Fibroblast of skin of right biceps (primary cell): ENCODE measurements around the gene RBPJ.

Experiments
- DNase-seq: peaks from one replicate; pipeline ENCODE4 v3.0.0-alpha.2; 2013

Gene RBPJ

DNA sequence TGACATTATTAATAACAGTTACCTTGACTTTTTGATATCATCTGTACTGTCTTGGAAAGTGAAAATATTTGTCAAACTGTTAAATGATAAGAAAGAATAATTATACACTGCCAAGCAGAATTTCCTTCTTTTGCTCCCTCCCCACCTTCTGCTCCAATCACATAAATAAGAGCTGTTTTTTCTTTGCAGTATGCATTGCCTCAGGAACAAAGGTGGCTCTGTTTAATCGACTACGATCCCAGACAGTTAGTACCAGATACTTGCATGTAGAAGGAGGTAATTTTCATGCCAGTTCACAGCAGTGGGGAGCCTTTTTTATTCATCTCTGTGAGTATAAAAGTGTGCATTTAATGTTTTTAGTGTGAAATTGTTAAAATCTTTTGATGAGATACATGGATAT lies 103.3 kb downstream of the RBPJ start:
- no peak for DNase-seq

- no peak for DNase-seq
These were observed 104.0 kb downstream of the RBPJ start for GRCh38 chr4:26424838-26425237.

DNA sequence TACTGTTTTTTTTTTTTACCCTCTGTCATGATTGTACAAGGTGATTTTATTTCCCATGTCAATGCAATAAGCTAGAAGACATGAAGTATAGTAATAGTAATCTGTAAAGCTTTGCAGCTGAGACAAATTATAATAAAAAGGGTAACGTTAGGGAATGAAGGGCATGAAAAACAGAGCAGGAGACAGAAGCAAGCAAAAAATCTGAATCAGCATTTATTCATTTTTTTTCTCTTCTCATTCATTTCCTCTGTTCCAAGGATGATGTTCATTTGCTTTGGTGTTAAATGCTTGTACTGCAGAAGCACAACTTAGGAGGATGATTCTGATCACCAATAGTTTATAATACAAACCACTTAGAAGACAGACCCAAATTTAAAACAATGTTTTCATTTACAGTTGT lies 105.1 kb downstream of the RBPJ start:
- DNase-seq = no peak

GRCh38 chr4:26426892-26427291 lies 106.1 kb downstream of the RBPJ start:
- DNase-seq = no peak

DNA sequence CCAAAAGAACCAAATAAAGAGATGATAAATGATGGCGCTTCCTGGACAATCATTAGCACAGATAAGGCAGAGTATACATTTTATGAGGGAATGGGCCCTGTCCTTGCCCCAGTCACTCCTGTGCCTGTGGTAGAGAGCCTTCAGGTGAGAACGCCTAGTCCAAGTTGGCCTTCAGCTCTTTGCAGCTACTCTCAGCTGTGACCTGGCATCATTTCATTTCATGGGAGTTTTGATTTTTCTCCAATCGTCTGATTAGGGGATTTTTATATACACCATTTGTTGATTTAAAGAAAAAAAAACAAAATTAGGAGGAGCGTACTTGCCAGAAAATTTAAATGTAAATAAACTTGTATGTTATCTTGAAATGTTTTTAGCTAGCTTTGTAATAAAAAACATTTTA lies 109.1 kb downstream of the RBPJ start:
- DNase-seq = no peak

- no peak for DNase-seq
These were observed 110.8 kb downstream of the RBPJ start for GRCh38 chr4:26431461-26432180.

DNA sequence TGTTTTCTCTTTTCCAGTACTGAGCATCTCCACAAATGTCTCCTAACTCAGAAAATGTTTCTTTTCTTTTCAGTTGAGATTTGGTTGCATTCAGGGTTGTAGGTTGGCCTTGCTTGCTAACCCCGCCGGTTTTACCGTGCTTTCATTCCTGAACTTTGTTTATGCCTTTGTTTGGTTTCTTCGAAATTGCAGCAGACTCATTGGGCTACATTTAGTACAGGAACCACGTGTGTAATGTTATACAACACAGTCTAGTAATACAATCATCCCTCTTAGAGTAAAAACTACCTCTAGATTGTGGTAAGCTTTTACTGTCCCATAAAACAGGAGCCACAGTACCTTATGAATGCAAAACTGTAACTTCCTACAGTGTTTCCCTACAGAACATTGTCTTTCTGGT lies 111.6 kb downstream of the RBPJ start:
- DNase-seq = no peak

GRCh38 chr4:26433556-26433955 lies 112.7 kb downstream of the RBPJ start:
- no peak for DNase-seq

DNA sequence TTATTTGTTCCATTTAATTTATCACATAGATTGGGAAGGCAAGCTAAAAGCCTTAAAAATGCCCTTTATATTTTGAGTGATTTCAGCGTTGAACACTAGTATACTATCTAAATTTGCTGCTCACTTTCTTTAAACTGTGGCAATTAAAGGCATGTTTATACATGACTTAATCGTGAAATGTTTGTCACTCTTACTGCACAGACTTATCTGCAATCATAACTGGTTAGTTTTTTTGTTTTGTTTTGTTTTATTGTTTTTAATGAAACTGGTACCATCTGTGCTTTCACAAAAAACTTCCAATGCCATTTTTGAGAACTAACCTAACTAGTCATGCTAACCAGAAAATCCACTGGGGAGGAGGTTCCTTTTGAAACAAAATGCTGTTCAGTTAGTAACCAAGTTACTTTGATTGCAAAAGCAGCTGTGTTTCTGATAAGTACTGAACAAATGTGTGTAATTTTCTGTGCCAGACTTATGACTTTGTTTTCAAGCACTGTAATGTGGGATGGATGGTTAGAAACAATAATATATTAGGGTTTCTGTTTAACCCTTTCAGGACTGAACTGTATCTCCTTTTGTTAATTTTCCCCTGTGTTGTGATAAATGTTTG lies 113.3 kb downstream of the RBPJ start:
- no peak for DNase-seq

GRCh38 chr4:26441102-26441501 lies 120.3 kb downstream of the RBPJ start:
- peak; percentile 53 for DNase-seq

GRCh38 chr4:26441771-26442170 lies 121.0 kb downstream of the RBPJ start:
- DNase-seq = no peak

GRCh38 chr4:26447378-26447777 lies 126.6 kb downstream of the RBPJ start:
- DNase-seq = no peak

DNA sequence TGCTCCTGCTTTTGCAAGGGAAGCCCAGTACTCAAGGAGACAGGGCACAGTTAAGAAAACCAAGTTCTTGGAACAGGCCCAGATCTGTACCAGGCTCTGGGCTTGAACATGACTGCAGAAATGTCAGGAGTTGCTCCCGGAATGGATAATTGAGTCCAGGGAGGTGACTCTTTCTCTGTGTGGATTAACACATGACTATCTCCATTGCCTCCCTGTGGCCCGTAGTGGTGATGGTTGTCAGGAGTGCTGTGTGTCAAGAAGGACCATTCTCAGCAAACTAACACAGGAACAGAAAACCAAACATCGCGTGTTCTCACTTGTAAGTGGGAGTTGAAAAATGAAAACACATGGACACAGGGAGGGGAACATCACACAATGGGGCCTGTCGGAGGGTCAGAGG lies 129.6 kb downstream of the RBPJ start:
- DNase-seq = no peak

DNA sequence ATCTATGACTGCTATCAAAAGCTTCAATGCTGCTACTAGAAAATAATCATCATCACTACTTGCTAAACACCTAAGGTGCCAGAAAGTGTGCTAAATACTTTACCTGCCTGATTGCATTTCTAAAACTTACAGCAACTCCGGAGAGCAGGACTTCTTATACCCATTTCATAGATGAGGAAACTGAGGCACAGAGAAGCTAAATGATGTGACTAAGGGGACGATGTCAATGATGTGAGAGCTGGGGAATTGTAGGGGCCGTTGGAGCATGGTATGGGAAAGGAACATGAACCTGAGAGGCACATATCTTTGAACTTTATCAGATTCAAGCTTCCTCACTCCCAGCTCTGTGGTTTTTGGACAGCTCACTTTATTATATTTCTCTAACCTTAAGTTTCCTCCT lies 130.8 kb downstream of the RBPJ start:
- DNase-seq = no peak

DNA sequence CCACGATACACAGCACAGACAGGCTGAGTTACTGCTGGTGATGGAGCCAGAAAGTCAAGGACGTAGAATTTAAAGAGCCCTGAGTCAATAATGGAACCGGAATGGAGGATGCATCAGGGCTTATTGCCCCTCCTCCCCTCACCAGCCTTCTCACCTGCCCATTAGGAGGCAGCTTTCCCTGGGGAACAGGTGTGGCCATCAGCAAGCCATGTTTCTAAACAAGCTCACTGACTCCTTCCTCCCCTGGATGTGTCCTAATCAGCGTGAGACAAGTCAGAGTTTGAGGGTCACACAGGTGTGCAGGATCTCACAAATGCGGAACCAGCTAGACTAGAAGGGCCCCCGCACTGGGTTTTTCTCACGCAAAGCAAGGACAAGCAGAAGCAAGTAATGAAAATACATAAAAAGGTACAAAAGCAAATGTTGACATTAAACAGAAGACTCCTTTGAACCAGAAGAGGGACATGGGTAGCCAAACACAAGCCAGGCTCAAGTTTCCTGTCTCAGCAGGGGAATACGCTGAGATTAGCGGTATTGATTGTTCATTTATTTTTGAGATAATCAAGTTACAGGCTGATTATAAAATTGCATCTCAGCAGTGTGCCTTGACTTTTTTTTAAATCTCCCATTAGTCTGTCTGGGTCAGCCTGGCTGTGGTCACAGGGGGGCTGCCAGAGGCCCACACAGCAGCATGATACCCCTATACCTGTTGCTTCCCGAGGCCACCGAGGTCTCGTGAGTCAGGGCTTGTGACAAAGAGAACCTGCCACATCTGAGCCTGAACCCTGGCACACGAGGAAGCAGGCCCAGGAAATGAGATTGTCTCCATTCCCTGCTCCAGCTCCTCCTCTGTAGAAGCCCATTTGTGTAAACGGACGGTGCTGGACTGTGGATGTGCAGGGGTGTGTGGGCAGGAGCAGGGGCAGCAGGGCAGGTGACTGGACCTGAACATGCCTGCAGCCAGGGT lies 132.0 kb downstream of the RBPJ start:
- no peak for DNase-seq

GRCh38 chr4:26454961-26455360 lies 134.1 kb downstream of the RBPJ start:
- no peak for DNase-seq

- DNase-seq = no peak
These were observed 134.8 kb downstream of the RBPJ start for GRCh38 chr4:26455571-26455970.

GRCh38 chr4:26457412-26457811 lies 136.6 kb downstream of the RBPJ start:
- DNase-seq = no peak

DNA sequence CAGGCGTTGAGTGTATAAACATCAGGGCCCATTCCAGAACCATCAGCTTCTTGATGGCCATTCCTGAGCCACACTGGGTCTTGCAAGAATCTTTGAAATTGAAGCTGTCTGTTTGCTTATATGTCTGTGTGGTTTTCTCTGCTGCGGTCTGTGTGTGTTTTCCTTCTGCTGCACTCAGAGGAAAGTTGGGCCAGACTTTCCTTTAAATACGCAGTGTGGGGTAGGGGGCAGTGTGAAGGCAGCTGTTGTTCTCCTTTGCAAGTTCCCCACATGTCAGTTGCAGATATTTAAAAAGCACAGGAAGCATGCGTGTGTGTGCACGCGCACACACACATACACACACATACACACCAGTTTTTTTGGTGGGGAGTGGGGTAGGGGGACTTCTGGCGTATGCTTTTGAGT lies 137.3 kb downstream of the RBPJ start:
- DNase-seq = peak; percentile 42

DNA sequence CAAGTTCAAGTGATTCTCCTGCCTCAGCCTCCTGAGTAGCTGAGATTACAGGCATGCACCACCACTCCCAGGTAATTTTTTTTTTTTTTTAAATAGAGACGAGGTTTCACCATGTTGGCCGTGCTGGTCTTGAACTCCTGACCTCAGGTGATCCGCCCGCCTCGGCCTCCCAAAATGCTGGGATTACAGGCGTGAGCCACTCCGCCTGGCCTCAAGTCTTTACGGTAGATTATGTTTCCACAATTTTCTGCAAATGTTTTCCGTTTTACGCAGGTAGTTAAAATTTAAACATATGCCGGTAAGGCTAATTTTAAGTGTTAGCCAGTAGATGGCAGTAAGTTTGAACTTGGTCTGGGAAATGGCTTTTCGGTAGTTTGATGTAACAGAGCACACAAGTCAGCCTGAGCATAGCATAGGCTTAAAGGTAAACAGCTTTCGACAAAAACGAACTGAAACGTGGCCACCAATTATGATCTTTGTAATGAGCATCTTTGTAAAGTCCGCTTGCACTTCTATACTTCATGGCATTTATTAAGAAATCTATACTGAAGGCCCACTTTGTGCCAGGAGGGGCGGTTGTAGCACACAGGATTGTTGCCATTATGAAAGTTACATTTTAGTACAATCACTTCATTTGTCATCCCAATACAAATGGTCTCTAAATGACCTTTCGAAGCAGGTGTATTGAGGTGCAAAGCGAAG lies 138.4 kb downstream of the RBPJ start:
- DNase-seq = peak; percentile 63

GRCh38 chr4:26459756-26460530 lies 139.1 kb downstream of the RBPJ start:
- peak; percentile 61 for DNase-seq

DNA sequence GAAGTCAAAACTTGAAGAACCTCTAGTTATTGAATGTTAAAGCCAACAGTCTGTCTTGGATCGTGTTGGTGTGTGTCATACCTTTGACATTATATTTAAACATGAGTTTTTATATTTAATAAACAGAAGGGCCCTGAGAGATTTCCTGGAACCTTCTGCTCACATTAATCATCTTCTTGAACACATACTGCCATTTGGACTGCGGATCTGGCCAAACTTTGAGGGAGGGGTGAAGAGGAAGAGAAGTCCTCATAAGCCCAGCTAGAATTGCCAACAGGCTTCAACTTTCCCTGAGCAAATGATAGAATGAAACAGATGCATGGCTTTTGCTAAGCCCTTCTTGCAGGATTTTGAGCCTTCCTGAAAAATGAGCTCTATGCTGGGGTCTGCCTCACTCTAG lies 142.1 kb downstream of the RBPJ start:
- no peak for DNase-seq
